ENCODE measurements around the gene TNS1. TPM values are rescaled to one million over a fixed set of nuclear protein-coding genes. Genes with fewer than 3 reads are reported as not detected.

TNS1 gene
- total and polyA plus RNA-seq, 10 of the 15 experiments (the other 5 are each of a cell fraction or from before 2014, with no cell fraction given): 0.05 to 0.44 TPM; not detected in 8

GRCh38 chr2:217877866-217878265, 124.9 kb downstream of the TNS1 start:
- WGBS (ENCODE audit: insufficient coverage, insufficient replicate concordance, low lambda C conversion rate, missing lambda C conversion rate): 11% methylated on average over 8 of the region's 8 CpGs
- no peak for DNase-seq (ENCODE audit: low read depth, low spot score)

GRCh38 chr2:217876253-217876570, 126.6 kb downstream of the TNS1 start:
- no peaks in the 10 kb centered on the region for H3K27me3 ChIP-seq (replicated peaks in 1 of 2; ENCODE audit: control insufficient read depth in 2 of 2, insufficient read depth in 2 of 2, low read length in 1 of 2)
- H3K27ac ChIP-seq (ENCODE audit: control insufficient read depth, insufficient read depth): no peak overlapping the region
- DNase-seq (ENCODE audit: low read depth, low spot score) (no peak), ATAC-seq (no peak), FAIRE-seq (no peak)
- H3K79me2 ChIP-seq (ENCODE audit: control insufficient read depth, insufficient read depth, low read length): no peaks in the 10 kb centered on the region
- CTCF ChIA-PET: no interaction called here
- H3K4me1 ChIP-seq (ENCODE audit: control insufficient read depth, insufficient read depth, low read length): no peaks in the 10 kb centered on the region
- POLR2A ChIA-PET: no interaction called here
- no peak overlapping the region for H2AFZ ChIP-seq (ENCODE audit: control insufficient read depth, low read depth, low read length)
- no peaks in the 10 kb centered on the region for H3K9me3 ChIP-seq (replicated peaks; ENCODE audit: control insufficient read depth, insufficient read depth, low read length)
- BruUV-seq (replicated peaks): no TSS peak
- H3K4me2 ChIP-seq (ENCODE audit: control insufficient read depth, insufficient read depth): no peak overlapping the region
- intact Hi-C loops (cut with micrococcal nuclease; ENCODE audit: unreplicated experiment) (no loop called here), in situ Hi-C loops (cut with MboI) (no loop called here)
- H4K20me1 ChIP-seq (ENCODE audit: control insufficient read depth, insufficient read depth): no peaks in the 10 kb centered on the region
- no peak overlapping the region for H3K4me3 ChIP-seq
- 9% methylated on average over 4 of the region's 4 CpGs for WGBS (ENCODE audit: insufficient coverage, insufficient replicate concordance, low lambda C conversion rate, missing lambda C conversion rate)
- SMC1A ChIA-PET (ENCODE audit: uncharacterized antibody, unreplicated experiment): interaction anchor here (0.7 kb wide), 1 partner anchor 8 kb away, joined by 3 read pairs; no protein-coding TSS in a partner anchor
- RAD21 ChIA-PET (ENCODE audit: unreplicated experiment): no interaction called here
- no peaks in the 10 kb centered on the region for H3K36me3 ChIP-seq (ENCODE audit: control insufficient read depth in 2 of 2, insufficient read depth in 2 of 2, low read length in 1 of 2)
- no peak overlapping the region for H3K9ac ChIP-seq (ENCODE audit: control insufficient read depth, insufficient read depth, low read length)
- TF ChIP-seq ATF2 (IDR thresholded peaks at IDR 0.05; ENCODE audit: low read length): no peak
- no peak for TF ChIP-seq PML (IDR thresholded peaks at IDR 0.05; ENCODE audit: low read length)
- TF ChIP-seq, protein P1, sequence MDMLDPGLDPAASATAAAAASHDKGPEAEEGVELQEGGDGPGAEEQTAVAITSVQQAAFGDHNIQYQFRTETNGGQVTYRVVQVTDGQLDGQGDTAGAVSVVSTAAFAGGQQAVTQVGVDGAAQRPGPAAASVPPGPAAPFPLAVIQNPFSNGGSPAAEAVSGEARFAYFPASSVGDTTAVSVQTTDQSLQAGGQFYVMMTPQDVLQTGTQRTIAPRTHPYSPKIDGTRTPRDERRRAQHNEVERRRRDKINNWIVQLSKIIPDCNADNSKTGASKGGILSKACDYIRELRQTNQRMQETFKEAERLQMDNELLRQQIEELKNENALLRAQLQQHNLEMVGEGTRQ (IDR thresholded peaks at IDR 0.05; ENCODE audit: borderline replicate concordance, low read depth, low read length): no peak
- no peak for TF ChIP-seq HDAC6 (IDR thresholded peaks at IDR 0.05; ENCODE audit: unreplicated experiment)
- no peak for TF ChIP-seq E4F1 (IDR thresholded peaks at IDR 0.05; ENCODE audit: borderline replicate concordance, partially characterized antibody)

More at GRCh38 chr2:217877866-217878265, 124.9 kb downstream of the TNS1 start:
- BruUV-seq (replicated peaks): no TSS peak
- CTCF ChIA-PET: no interaction called here
- Histone ChIP-seq H3K4me3 (no peak overlapping the region), H3K4me2 (ENCODE audit: control insufficient read depth, insufficient read depth) (no peak overlapping the region), H3K36me3 (ENCODE audit: control insufficient read depth in 2 of 2, insufficient read depth in 2 of 2, low read length in 1 of 2) (no peaks in the 10 kb centered on the region), H3K79me2 (ENCODE audit: control insufficient read depth, insufficient read depth, low read length) (no peaks in the 10 kb centered on the region), H3K9me3 (replicated peaks; ENCODE audit: control insufficient read depth, insufficient read depth, low read length) (no peaks in the 10 kb centered on the region), H3K27ac (ENCODE audit: control insufficient read depth, insufficient read depth) (no peak overlapping the region), H3K4me1 (ENCODE audit: control insufficient read depth, insufficient read depth, low read length) (no peaks in the 10 kb centered on the region), H4K20me1 (ENCODE audit: control insufficient read depth, insufficient read depth) (no peaks in the 10 kb centered on the region), H3K27me3 (replicated peaks in 1 of 2; ENCODE audit: control insufficient read depth in 2 of 2, insufficient read depth in 2 of 2, low read length in 1 of 2) (no peaks in the 10 kb centered on the region; a peak in 1 of 4 replicates), H2AFZ (ENCODE audit: control insufficient read depth, low read depth, low read length) (no peak overlapping the region), H3K9ac (ENCODE audit: control insufficient read depth, insufficient read depth, low read length) (no peak overlapping the region)
- POLR2A ChIA-PET: no interaction called here
- SMC1A ChIA-PET (ENCODE audit: uncharacterized antibody, unreplicated experiment): no interaction called here
- ATAC-seq (no peak), FAIRE-seq (no peak)
- in situ Hi-C loops (cut with MboI): no loop called here
- TF ChIP-seq HDAC2 (IDR thresholded peaks at IDR 0.05) (no peak), SKIL (IDR thresholded peaks at IDR 0.05; ENCODE audit: low read depth, poor library complexity, severe bottlenecking) (no peak)
- RAD21 ChIA-PET (ENCODE audit: unreplicated experiment): no interaction called here
- intact Hi-C loops (cut with micrococcal nuclease; ENCODE audit: unreplicated experiment): no loop called here
